ENCODE results near the gene SELP. TPM values are rescaled to one million over a fixed set of nuclear protein-coding genes. Genes with fewer than 3 reads are reported as not detected.

SELP gene
- total and polyA plus RNA-seq, 9 of the 15 experiments (the other 6 are each of a cell fraction or from before 2014, with no cell fraction given), result not detected

DNA sequence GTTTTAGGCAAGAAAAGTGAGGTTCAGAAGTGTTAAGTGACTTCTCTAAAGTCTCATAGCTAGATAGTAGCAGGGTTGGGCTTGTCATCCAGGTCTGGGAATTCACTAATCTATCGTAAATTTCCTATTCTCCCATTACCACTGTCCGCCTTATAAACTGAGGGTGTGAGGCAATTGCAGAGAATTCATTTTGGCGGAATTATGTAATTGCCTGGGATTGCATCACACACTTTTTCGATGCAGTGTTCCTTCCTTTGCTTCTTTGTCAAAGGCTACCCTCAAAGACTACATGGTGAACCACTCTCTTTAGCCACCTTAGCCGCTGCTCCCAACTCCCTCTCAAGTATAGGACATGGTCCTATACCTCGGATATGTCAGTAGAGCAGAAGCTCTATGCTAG lies 19.1 kb downstream of the SELP start:
- intact Hi-C loops (cut with micrococcal nuclease), result no loop called here
- TF ChIP-seq L3MBTL2 (IDR thresholded peaks at IDR 0.05) (peak; percentile 38; the same call in 1 of the 2 replicates), ATF7 (IDR thresholded peaks at IDR 0.05) (peak; percentile 26; the same call in 1 of the 2 replicates), HIVEP1 (CRISPR knock-in tag; IDR thresholded peaks at IDR 0.05) (no peak), RBM22 (IDR thresholded peaks at IDR 0.05; ENCODE audit: low read depth, low read length, poor library complexity, severe bottlenecking) (no peak), TRIM24 (IDR thresholded peaks at IDR 0.05) (peak; percentile 74 to 81; a peak in 2 of 4 replicates), ETV1 (tag; conservative IDR thresholded peaks at IDR 0.05; ENCODE audit: low read depth) (peak; percentile 72), CEBPB (tag; IDR thresholded peaks at IDR 0.05) (peak; percentile 69), CEBPG (CRISPR knock-in tag; IDR thresholded peaks at IDR 0.05) (peak; percentile 73), CEBPG (tag; conservative IDR thresholded peaks at IDR 0.05 in 1 of 2, IDR thresholded peaks at IDR 0.05 in 1 of 2) (peak; percentile 82 to 93), ZNF217 (CRISPR knock-in tag; IDR thresholded peaks at IDR 0.05) (no peak), RBM34 (IDR thresholded peaks at IDR 0.05; ENCODE audit: borderline replicate concordance, insufficient read depth, low read length) (no peak)
- TF ChIP-seq, protein P1, sequence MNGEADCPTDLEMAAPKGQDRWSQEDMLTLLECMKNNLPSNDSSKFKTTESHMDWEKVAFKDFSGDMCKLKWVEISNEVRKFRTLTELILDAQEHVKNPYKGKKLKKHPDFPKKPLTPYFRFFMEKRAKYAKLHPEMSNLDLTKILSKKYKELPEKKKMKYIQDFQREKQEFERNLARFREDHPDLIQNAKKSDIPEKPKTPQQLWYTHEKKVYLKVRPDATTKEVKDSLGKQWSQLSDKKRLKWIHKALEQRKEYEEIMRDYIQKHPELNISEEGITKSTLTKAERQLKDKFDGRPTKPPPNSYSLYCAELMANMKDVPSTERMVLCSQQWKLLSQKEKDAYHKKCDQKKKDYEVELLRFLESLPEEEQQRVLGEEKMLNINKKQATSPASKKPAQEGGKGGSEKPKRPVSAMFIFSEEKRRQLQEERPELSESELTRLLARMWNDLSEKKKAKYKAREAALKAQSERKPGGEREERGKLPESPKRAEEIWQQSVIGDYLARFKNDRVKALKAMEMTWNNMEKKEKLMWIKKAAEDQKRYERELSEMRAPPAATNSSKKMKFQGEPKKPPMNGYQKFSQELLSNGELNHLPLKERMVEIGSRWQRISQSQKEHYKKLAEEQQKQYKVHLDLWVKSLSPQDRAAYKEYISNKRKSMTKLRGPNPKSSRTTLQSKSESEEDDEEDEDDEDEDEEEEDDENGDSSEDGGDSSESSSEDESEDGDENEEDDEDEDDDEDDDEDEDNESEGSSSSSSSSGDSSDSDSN (IDR thresholded peaks at IDR 0.05; ENCODE audit: borderline replicate concordance in 1 of 2, low read depth in 2 of 2, low read length in 2 of 2), result no peak
- TF ChIP-seq, protein P2, sequence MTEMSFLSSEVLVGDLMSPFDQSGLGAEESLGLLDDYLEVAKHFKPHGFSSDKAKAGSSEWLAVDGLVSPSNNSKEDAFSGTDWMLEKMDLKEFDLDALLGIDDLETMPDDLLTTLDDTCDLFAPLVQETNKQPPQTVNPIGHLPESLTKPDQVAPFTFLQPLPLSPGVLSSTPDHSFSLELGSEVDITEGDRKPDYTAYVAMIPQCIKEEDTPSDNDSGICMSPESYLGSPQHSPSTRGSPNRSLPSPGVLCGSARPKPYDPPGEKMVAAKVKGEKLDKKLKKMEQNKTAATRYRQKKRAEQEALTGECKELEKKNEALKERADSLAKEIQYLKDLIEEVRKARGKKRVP (CRISPR knock-in tag; IDR thresholded peaks at IDR 0.05), result peak; percentile 86
- TF ChIP-seq, protein P3, sequence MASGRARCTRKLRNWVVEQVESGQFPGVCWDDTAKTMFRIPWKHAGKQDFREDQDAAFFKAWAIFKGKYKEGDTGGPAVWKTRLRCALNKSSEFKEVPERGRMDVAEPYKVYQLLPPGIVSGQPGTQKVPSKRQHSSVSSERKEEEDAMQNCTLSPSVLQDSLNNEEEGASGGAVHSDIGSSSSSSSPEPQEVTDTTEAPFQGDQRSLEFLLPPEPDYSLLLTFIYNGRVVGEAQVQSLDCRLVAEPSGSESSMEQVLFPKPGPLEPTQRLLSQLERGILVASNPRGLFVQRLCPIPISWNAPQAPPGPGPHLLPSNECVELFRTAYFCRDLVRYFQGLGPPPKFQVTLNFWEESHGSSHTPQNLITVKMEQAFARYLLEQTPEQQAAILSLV (tag; IDR thresholded peaks at IDR 0.05), result peak; percentile 52; the same call in 1 of the 2 replicates
- TF ChIP-seq, protein P4, sequence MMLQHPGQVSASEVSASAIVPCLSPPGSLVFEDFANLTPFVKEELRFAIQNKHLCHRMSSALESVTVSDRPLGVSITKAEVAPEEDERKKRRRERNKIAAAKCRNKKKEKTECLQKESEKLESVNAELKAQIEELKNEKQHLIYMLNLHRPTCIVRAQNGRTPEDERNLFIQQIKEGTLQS (IDR thresholded peaks at IDR 0.05), result peak; percentile 70; the same call in 1 of the 2 replicates
- TF ChIP-seq, protein P4 (CRISPR knock-in tag; conservative IDR thresholded peaks at IDR 0.05), result no peak
- H3K27ac ChIP-seq (ENCODE audit: extremely low read depth, low read depth, low read length), result no peak overlapping the region
- no peak overlapping the region for H3K4me3 ChIP-seq
- H3K9ac ChIP-seq (ENCODE audit: insufficient read depth in 1 of 2, low read depth in 2 of 2, low read length in 2 of 2), result no peak overlapping the region
- WGBS (ENCODE audit: insufficient coverage, low coverage, missing lambda C conversion rate), result under 1% methylated on average over 6 of the region's 6 CpGs
- in situ Hi-C loops (cut with MboI), result no loop called here
- no peaks in the 10 kb centered on the region for H3K36me3 ChIP-seq (ENCODE audit: control insufficient read depth, insufficient read depth, low read length)
- no peaks in the 10 kb centered on the region for H3K79me2 ChIP-seq (ENCODE audit: control insufficient read depth, insufficient read depth, low read length)
- peaks cover 2 to 7% of the 10 kb centered on the region in 2 experiments; a peak in 1 of 5 replicates for H3K27me3 ChIP-seq (ENCODE audit: control insufficient read depth in 2 of 2, insufficient read depth in 2 of 2, low read length in 2 of 2)
- H4K20me1 ChIP-seq (replicated peaks; ENCODE audit: control insufficient read depth, insufficient read depth, low read length), result no peaks in the 10 kb centered on the region
- H3K9me3 ChIP-seq (replicated peaks; ENCODE audit: control insufficient read depth, insufficient read depth, low read depth, low read length), result no peaks in the 10 kb centered on the region
- no peak for DNase-seq (ENCODE audit: extremely low read depth in 1 of 4, low spot score in 3 of 4)
- POLR2A ChIA-PET, result interaction anchor here (1.3 kb wide), 1 partner anchor 9 kb away, joined by 5 read pairs; no protein-coding TSS in a partner anchor
- no peaks in the 10 kb centered on the region for H3K9me1 ChIP-seq (ENCODE audit: control insufficient read depth, insufficient read depth, low read length)
- no peak for FAIRE-seq
- no peak overlapping the region for H2AFZ ChIP-seq (ENCODE audit: low read depth, low read length)
- ATAC-seq, result peak; percentile 51
- H3K4me2 ChIP-seq (ENCODE audit: insufficient read depth, low read length), result no peak overlapping the region
- no TSS peak for BruUV-seq (replicated peaks)
- no peaks in the 10 kb centered on the region for H3K4me1 ChIP-seq (replicated peaks in 1 of 2; ENCODE audit: control insufficient read depth in 2 of 2, insufficient read depth in 2 of 2, low read length in 2 of 2)
- CTCF ChIA-PET (ENCODE audit: low intra/inter-chr PET ratio), result no interaction called here

Data from K562 (cell line).